VCaP (cell line): ENCODE data around the gene MAPK1.
"Not testable (repeated sequence)": the region's sequence is repeated elsewhere in the genome, so short reads cannot be mapped to it uniquely, and the experiment has no call there.

Experiments
- H3K27ac ChIP-seq: fragments of 450-650 bp; 2 replicates; pipeline ENCODE4 v1.5.1; 2017
- CTCF ChIP-seq: fragments of 450-650 bp; conservative IDR thresholded peaks from 2 replicates; pipeline ENCODE4 v1.5.1; 2017; ENCODE audit warnings: mild to moderate bottlenecking, moderate library complexity

Gene MAPK1

GRCh38 chr22:21889251-21889990 is 22.0 kb upstream of the MAPK1 start:
- no peak overlapping the region for H3K27ac ChIP-seq
- TF ChIP-seq CTCF = no peak

- TF ChIP-seq CTCF = no peak
- H3K27ac ChIP-seq = no peak overlapping the region
These were observed 20.4 kb upstream of the MAPK1 start for GRCh38 chr22:21887841-21888240.

GRCh38 chr22:21883930-21884329 is 16.5 kb upstream of the MAPK1 start:
- not testable (repeated sequence) for H3K27ac ChIP-seq

GRCh38 chr22:21882754-21883333 is 15.4 kb upstream of the MAPK1 start:
- H3K27ac ChIP-seq = not testable (repeated sequence)

- H3K27ac ChIP-seq = no peak overlapping the region
- TF ChIP-seq CTCF = no peak
These were observed 14.7 kb upstream of the MAPK1 start for GRCh38 chr22:21881841-21882753.

GRCh38 chr22:21876486-21877176 is 9.2 kb upstream of the MAPK1 start:
- TF ChIP-seq CTCF = no peak
- no peak overlapping the region for H3K27ac ChIP-seq

- not testable (repeated sequence) for H3K27ac ChIP-seq
These were observed 7.5 kb upstream of the MAPK1 start for GRCh38 chr22:21874953-21875352.

- no peak for TF ChIP-seq CTCF
- no peak overlapping the region for H3K27ac ChIP-seq
These were observed 6.2 kb upstream of the MAPK1 start for GRCh38 chr22:21873619-21874018.

GRCh38 chr22:21872741-21873140 is 5.3 kb upstream of the MAPK1 start:
- not testable (repeated sequence) for H3K27ac ChIP-seq
